GM23248 (cell line): ENCODE measurements around the gene WDR19. TPM values are rescaled to one million over a fixed set of nuclear protein-coding genes. Genes with fewer than 3 reads are reported as not detected.

Experiments
- DNase-seq: peaks from one replicate; pipeline ENCODE4 v3.0.0-alpha.2; 2015
- H2AFZ ChIP-seq: fragments of 200-600 bp; sonication (generic); 2 replicates; pipeline ENCODE4 v1.6.1; 2016; ENCODE audit warnings: antibody characterized with exemption
- H3F3A ChIP-seq: fragments of 200-600 bp; sonication (generic); 2 replicates; pipeline ENCODE4 v1.6.1; 2016; ENCODE audit warnings: mild to moderate bottlenecking, antibody characterized with exemption, mixed run types; ENCODE audit not compliant: insufficient read depth
- H3K27ac ChIP-seq: fragments of 200-600 bp; sonication (generic); 2 replicates; pipeline ENCODE4 v1.5.1; 2016; ENCODE audit warnings: mild to moderate bottlenecking
- H3K27me3 ChIP-seq: fragments of 200-600 bp; sonication (generic); replicated peaks from 2 replicates; pipeline ENCODE4 v1.6.1; 2016; ENCODE audit warnings: mild to moderate bottlenecking; ENCODE audit not compliant: insufficient read depth
- H3K36me3 ChIP-seq: fragments of 200-600 bp; sonication (generic); 2 replicates; pipeline ENCODE4 v1.6.1; 2016; ENCODE audit warnings: low read depth, mild to moderate bottlenecking
- H3K4me1 ChIP-seq: fragments of 200-600 bp; sonication (generic); 2 replicates; pipeline ENCODE4 v1.6.1; 2016; ENCODE audit warnings: mild to moderate bottlenecking; ENCODE audit not compliant: insufficient read depth
- H3K4me2 ChIP-seq: fragments of 200-600 bp; sonication (generic); one replicate; pipeline ENCODE4 v1.6.1; 2016; ENCODE audit warnings: mild to moderate bottlenecking; ENCODE audit not compliant: unreplicated experiment
- H3K4me3 ChIP-seq: fragments of 200-600 bp; sonication (generic); 2 replicates; pipeline ENCODE4 v1.5.1; 2016; ENCODE audit warnings: mild to moderate bottlenecking
- H3K79me2 ChIP-seq: fragments of 200-600 bp; sonication (generic); 2 replicates; pipeline ENCODE4 v1.6.1; 2016; ENCODE audit warnings: mild to moderate bottlenecking; ENCODE audit not compliant: insufficient read depth
- H3K9ac ChIP-seq: fragments of 200-600 bp; sonication (generic); 2 replicates; pipeline ENCODE4 v1.6.1; 2016; ENCODE audit warnings: mild to moderate bottlenecking
- H3K9me2 ChIP-seq: fragments of 200-600 bp; sonication (generic); 2 replicates; pipeline ENCODE4 v1.6.1; 2016; ENCODE audit warnings: mixed run types, mild to moderate bottlenecking, moderate library complexity; ENCODE audit not compliant: insufficient read depth
- H3K9me3 ChIP-seq: fragments of 200-600 bp; sonication (generic); one replicate; pipeline ENCODE4 v1.6.1; 2017; ENCODE audit warnings: low read depth
- H4K20me1 ChIP-seq: fragments of 200-600 bp; sonication (generic); 2 replicates; pipeline ENCODE4 v1.6.0; 2016; ENCODE audit not compliant: insufficient read depth
- EZH2 ChIP-seq: fragments of 200-600 bp; sonication (generic); IDR thresholded peaks from 2 replicates; pipeline ENCODE4 v1.6.1; 2018; ENCODE audit warnings: antibody characterized with exemption, mild to moderate bottlenecking; ENCODE audit not compliant: insufficient read depth, poor library complexity, severe bottlenecking
- EZH2phosphoT487 ChIP-seq: fragments of 200-600 bp; sonication (generic); IDR thresholded peaks from 2 replicates; pipeline ENCODE4 v1.6.1; 2018; ENCODE audit warnings: antibody characterized with exemption, moderate library complexity, mild to moderate bottlenecking, low read depth; ENCODE audit not compliant: insufficient read depth
- WGBS, 2 experiments: methylation state at CpG; one replicate each; pipeline ENCODE4 v1.1.6; 2015 to 2017; ENCODE audit warnings: low lambda C conversion rate in 2 of 2, low coverage in 1 of 2; ENCODE audit errors: missing lambda C conversion rate in 2 of 2; 5-methylcytosine and 5-hydroxymethylcytosine counted together
- in situ Hi-C: fragments of 300-500 bp; cut with MboI; formaldehyde crosslinking; loops from 2 replicates; pipeline ENCODE4 v1.15.0; 2020
- polyA plus RNA-seq: library from polyadenylated mRNA; unstranded; fragments of >200 nt; fragmentation: Nextera tagmentation; extraction: Ambion mirVana; gene quantifications from 2 replicates; pipeline ENCODE4 v1.2.1, GENCODE V29; 2016
- total RNA-seq: library from RNA; depleted of rRNA; stranded (reverse); fragments of >200 nt; shearing (Covaris generic); gene quantifications from 2 replicates; pipeline ENCODE4 v1.2.3, GENCODE V29; 2014

WDR19 gene
- total and polyA plus RNA-seq, 2 experiments from 2014 or later, result 17.3 to 23.7 TPM

- 42 to 60% methylated on average over 1 of the region's 1 CpG for WGBS, 2 experiments
- Histone ChIP-seq H3K27ac (no peak overlapping the region), H3K79me2 (no peaks in the 10 kb centered on the region), H3K9ac (no peak overlapping the region), H2AFZ (no peak overlapping the region), H4K20me1 (no peaks in the 10 kb centered on the region), H3K9me3 (no peaks in the 10 kb centered on the region), H3K36me3 (no peaks in the 10 kb centered on the region), H3K4me3 (no peak overlapping the region), H3K4me1 (peaks cover 4% of the 10 kb centered on the region), H3K27me3 (no peaks in the 10 kb centered on the region), H3F3A (peaks cover 6% of the 10 kb centered on the region; the same call in 1 of the 2 replicates), H3K9me2 (no peaks in the 10 kb centered on the region), H3K4me2 (no peak overlapping the region)
- peak; percentile 30 for DNase-seq
- TF ChIP-seq EZH2, result no peak
- TF ChIP-seq EZH2phosphoT487, result no peak
- in situ Hi-C loops, result loop anchor here (25.0 kb wide), 1 partner anchor 209 kb away; no protein-coding TSS in a partner anchor
Observed at GRCh38 chr4:39146211-39146610, 36.1 kb upstream of the WDR19 start.

- H3K9me3 ChIP-seq, result no peaks in the 10 kb centered on the region
- no peaks in the 10 kb centered on the region for H3K27me3 ChIP-seq
- no peaks in the 10 kb centered on the region for H3F3A ChIP-seq
- H3K9me2 ChIP-seq, result no peaks in the 10 kb centered on the region
- no peak overlapping the region for H3K27ac ChIP-seq
- H2AFZ ChIP-seq, result no peak overlapping the region
- peaks cover 9% of the 10 kb centered on the region for H3K4me1 ChIP-seq
- H3K36me3 ChIP-seq, result no peaks in the 10 kb centered on the region
- H3K79me2 ChIP-seq, result no peaks in the 10 kb centered on the region
- 90 to 96% methylated on average over 4 of the region's 4 CpGs for WGBS, 2 experiments
- no peak overlapping the region for H3K4me2 ChIP-seq
- H3K4me3 ChIP-seq, result no peak overlapping the region
- no peak for TF ChIP-seq EZH2phosphoT487
- no peak for TF ChIP-seq EZH2
- H3K9ac ChIP-seq, result no peak overlapping the region
- H4K20me1 ChIP-seq, result no peaks in the 10 kb centered on the region
- DNase-seq, result no peak
- in situ Hi-C loops, result no loop called here
Observed at GRCh38 chr4:39154009-39154408, 28.3 kb upstream of the WDR19 start.

GRCh38 chr4:39157520-39157919 is 24.8 kb upstream of the WDR19 start:
- H3K9me3 ChIP-seq, result no peaks in the 10 kb centered on the region
- H3K4me1 ChIP-seq, result no peaks in the 10 kb centered on the region
- H3F3A ChIP-seq, result no peaks in the 10 kb centered on the region
- no peak overlapping the region for H3K4me2 ChIP-seq
- no peak overlapping the region for H3K9ac ChIP-seq
- no peaks in the 10 kb centered on the region for H3K36me3 ChIP-seq
- TF ChIP-seq EZH2 (no peak), EZH2phosphoT487 (no peak)
- WGBS, 2 experiments, result 79 to 83% methylated on average over 2 of the region's 2 CpGs
- no peak for DNase-seq
- H3K27ac ChIP-seq, result no peak overlapping the region
- no peaks in the 10 kb centered on the region for H3K27me3 ChIP-seq
- in situ Hi-C loops, result no loop called here
- no peaks in the 10 kb centered on the region for H3K9me2 ChIP-seq
- no peak overlapping the region for H2AFZ ChIP-seq
- no peaks in the 10 kb centered on the region for H3K79me2 ChIP-seq
- H3K4me3 ChIP-seq, result no peak overlapping the region
- no peaks in the 10 kb centered on the region for H4K20me1 ChIP-seq

- H3K4me1 ChIP-seq, result no peaks in the 10 kb centered on the region
- no peak overlapping the region for H3K4me2 ChIP-seq
- in situ Hi-C loops, result no loop called here
- no peak overlapping the region for H3K27ac ChIP-seq
- no peaks in the 10 kb centered on the region for H3K9me3 ChIP-seq
- no peaks in the 10 kb centered on the region for H3K79me2 ChIP-seq
- no peaks in the 10 kb centered on the region for H3K9me2 ChIP-seq
- WGBS, 2 experiments, result 42 to 46% methylated on average over 3 of the region's 3 CpGs
- H3F3A ChIP-seq, result no peaks in the 10 kb centered on the region
- no peak overlapping the region for H3K9ac ChIP-seq
- H2AFZ ChIP-seq, result no peak overlapping the region
- DNase-seq, result no peak
- no peaks in the 10 kb centered on the region for H4K20me1 ChIP-seq
- TF ChIP-seq EZH2 (no peak), EZH2phosphoT487 (no peak)
- no peak overlapping the region for H3K4me3 ChIP-seq
- H3K36me3 ChIP-seq, result no peaks in the 10 kb centered on the region
- no peaks in the 10 kb centered on the region for H3K27me3 ChIP-seq
Observed at GRCh38 chr4:39166177-39166576, 16.2 kb upstream of the WDR19 start.

- in situ Hi-C loops, result no loop called here
- no peaks in the 10 kb centered on the region for H3K36me3 ChIP-seq
- H3K4me3 ChIP-seq, result no peak overlapping the region
- no peak for DNase-seq
- no peaks in the 10 kb centered on the region for H3K79me2 ChIP-seq
- no peak overlapping the region for H2AFZ ChIP-seq
- TF ChIP-seq EZH2 (no peak), EZH2phosphoT487 (no peak)
- no peak overlapping the region for H3K9ac ChIP-seq
- H3K27ac ChIP-seq, result no peak overlapping the region
- no peaks in the 10 kb centered on the region for H3K27me3 ChIP-seq
- H3K4me1 ChIP-seq, result no peaks in the 10 kb centered on the region
- no peaks in the 10 kb centered on the region for H4K20me1 ChIP-seq
- 73 to 81% methylated on average over 7 of the region's 7 CpGs for WGBS, 2 experiments
- no peaks in the 10 kb centered on the region for H3K9me2 ChIP-seq
- H3F3A ChIP-seq, result no peaks in the 10 kb centered on the region
- no peak overlapping the region for H3K4me2 ChIP-seq
- no peaks in the 10 kb centered on the region for H3K9me3 ChIP-seq
Observed at GRCh38 chr4:39166669-39167068, 15.7 kb upstream of the WDR19 start.
